Subcutaneous abdominal adipose tissue (tissue), 5 donors: Measurements from ENCODE around the gene PGM5.

ENCODE experiments used
- H3K27ac ChIP-seq: one replicate; pipeline ENCODE4 v1.7.0; 2013; ENCODE audit warnings: low read depth, mild to moderate bottlenecking, inconsistent platforms, low read length, moderate library complexity
- H3K27me3 ChIP-seq, 5 donors: one replicate each; pipeline ENCODE4 v1.7.0; 2013; ENCODE audit warnings: low read length in 5 of 5, inconsistent platforms in 1 of 5; ENCODE audit not compliant: control insufficient read depth in 5 of 5, insufficient read depth in 4 of 5
- H3K36me3 ChIP-seq, 5 donors: one replicate each; pipeline ENCODE4 v1.7.0; 2013; ENCODE audit warnings: low read length in 5 of 5; ENCODE audit not compliant: control insufficient read depth in 5 of 5, insufficient read depth in 5 of 5
- H3K4me1 ChIP-seq, 5 donors: one replicate each; pipeline ENCODE4 v1.7.0; 2013; ENCODE audit warnings: low read length in 5 of 5, mild to moderate bottlenecking in 3 of 5, moderate library complexity in 1 of 5; ENCODE audit not compliant: control insufficient read depth in 5 of 5, insufficient read depth in 5 of 5
- H3K4me3 ChIP-seq, 5 donors: one replicate each; pipeline ENCODE4 v1.7.0; 2013; ENCODE audit warnings: low read length in 5 of 5, low read depth in 1 of 5
- H3K9ac ChIP-seq, 5 donors: one replicate each; pipeline ENCODE4 v1.7.0; 2013; ENCODE audit warnings: low read length in 5 of 5, mild to moderate bottlenecking in 4 of 5, moderate library complexity in 3 of 5
- H3K9me3 ChIP-seq, 5 donors: one replicate each; pipeline ENCODE4 v1.7.0; 2013; ENCODE audit warnings: low read length in 5 of 5; ENCODE audit not compliant: control insufficient read depth in 5 of 5
- donor health status: healthy.
- donor health status: healthy.
- donor health status: healthy.
- donor health status: healthy.
- donor health status: healthy.

The PGM5 gene

GRCh38 chr9:68505681-68506409, 149.4 kb downstream of the PGM5 start:
- peak overlapping the region; percentile 14 for H3K27ac ChIP-seq

DNA sequence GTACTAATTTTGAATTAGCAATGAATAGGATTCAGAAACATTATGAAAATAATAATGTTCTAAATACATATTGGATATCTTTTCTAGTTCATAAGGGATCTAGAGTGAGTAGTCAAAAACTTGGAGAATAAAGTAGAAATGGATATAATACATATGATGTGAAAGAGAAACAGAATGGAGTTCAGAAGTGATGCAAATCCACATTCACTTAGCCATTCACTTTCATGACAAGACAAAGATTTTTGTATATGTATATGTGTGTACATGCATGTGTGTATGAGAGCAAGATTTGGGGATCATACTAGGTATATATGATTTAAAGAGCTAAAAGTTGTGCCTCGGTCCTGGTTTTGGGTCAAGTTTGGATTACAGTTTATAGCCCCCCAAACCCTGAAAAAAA, 150.1 kb downstream of the PGM5 start:
- Histone ChIP-seq H3K4me3 (no peak overlapping the region), H3K9ac (no peak overlapping the region), H3K27ac (no peak overlapping the region), H3K36me3 (no peaks in the 10 kb centered on the region), H3K27me3 (no peaks in the 10 kb centered on the region), H3K9me3 (no peaks in the 10 kb centered on the region), H3K4me1 (peaks cover 0 to 11% (median 0%) of the 10 kb centered on the region in 5 donors)

More at GRCh38 chr9:68505681-68506409, 149.4 kb downstream of the PGM5 start:
- Histone ChIP-seq H3K27me3 (no peaks in the 10 kb centered on the region), H3K9me3 (no peaks in the 10 kb centered on the region), H3K4me1 (peaks cover 0 to 11% (median 0%) of the 10 kb centered on the region in 5 donors), H3K4me3 (no peak overlapping the region), H3K9ac (no peak overlapping the region), H3K36me3 (peaks cover 0 to 2% (median 0%) of the 10 kb centered on the region in 5 donors)

GRCh38 chr9:68507130-68507805, 150.9 kb downstream of the PGM5 start:
- H3K9ac ChIP-seq = no peak overlapping the region
- no peak overlapping the region for H3K27ac ChIP-seq
- no peaks in the 10 kb centered on the region for H3K36me3 ChIP-seq
- H3K4me1 ChIP-seq = peaks cover 0 to 11% (median 0%) of the 10 kb centered on the region in 5 donors
- no peaks in the 10 kb centered on the region for H3K27me3 ChIP-seq
- no peaks in the 10 kb centered on the region for H3K9me3 ChIP-seq
- no peak overlapping the region for H3K4me3 ChIP-seq

GRCh38 chr9:68507806-68508145, 151.4 kb downstream of the PGM5 start:
- H3K9ac ChIP-seq = no peak overlapping the region
- H3K4me3 ChIP-seq = no peak overlapping the region
- H3K9me3 ChIP-seq = no peaks in the 10 kb centered on the region
- peaks cover 0 to 11% (median 0%) of the 10 kb centered on the region in 5 donors for H3K4me1 ChIP-seq
- H3K27me3 ChIP-seq = no peaks in the 10 kb centered on the region
- no peaks in the 10 kb centered on the region for H3K36me3 ChIP-seq
- H3K27ac ChIP-seq = no peak overlapping the region

GRCh38 chr9:68508547-68508946, 152.1 kb downstream of the PGM5 start:
- Histone ChIP-seq H3K27ac (no peak overlapping the region), H3K9me3 (no peaks in the 10 kb centered on the region), H3K27me3 (no peaks in the 10 kb centered on the region), H3K4me1 (peaks cover 0 to 11% (median 0%) of the 10 kb centered on the region in 5 donors), H3K9ac (no peak overlapping the region), H3K4me3 (no peak overlapping the region), H3K36me3 (no peaks in the 10 kb centered on the region)

DNA sequence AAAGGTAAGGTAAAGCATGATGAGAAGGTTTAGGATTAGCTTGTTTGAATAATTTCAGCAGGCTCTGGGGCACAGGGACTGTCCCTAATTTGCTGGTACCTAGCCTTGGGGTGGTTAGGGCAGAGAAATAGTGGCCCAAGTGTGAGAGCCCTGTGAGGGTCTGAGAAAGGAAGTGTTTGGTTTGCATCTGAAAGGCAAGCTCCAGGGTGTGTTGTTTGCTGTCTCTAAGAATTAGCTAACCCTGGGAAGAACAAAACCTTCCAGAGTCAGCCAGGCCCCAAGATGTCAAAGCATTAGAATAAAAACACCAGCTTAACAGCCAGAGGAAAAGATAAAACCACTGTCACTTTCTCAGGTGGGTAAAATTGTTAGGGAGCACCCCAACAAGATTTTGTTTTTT, 153.3 kb downstream of the PGM5 start:
- H3K9ac ChIP-seq = no peak overlapping the region
- H3K27ac ChIP-seq = no peak overlapping the region
- H3K36me3 ChIP-seq = no peaks in the 10 kb centered on the region
- peaks cover 0 to 11% (median 0%) of the 10 kb centered on the region in 5 donors for H3K4me1 ChIP-seq
- H3K4me3 ChIP-seq = no peak overlapping the region
- H3K27me3 ChIP-seq = no peaks in the 10 kb centered on the region
- H3K9me3 ChIP-seq = no peaks in the 10 kb centered on the region

- H3K27me3 ChIP-seq = no peaks in the 10 kb centered on the region
- peaks cover 0 to 6% (median 5%) of the 10 kb centered on the region in 5 donors for H3K9me3 ChIP-seq
- H3K27ac ChIP-seq = no peak overlapping the region
These were observed 157.0 kb downstream of the PGM5 start for GRCh38 chr9:68513385-68513784.

GRCh38 chr9:68513981-68514380, 157.6 kb downstream of the PGM5 start:
- peaks cover 0 to 6% (median 5%) of the 10 kb centered on the region in 5 donors for H3K9me3 ChIP-seq
- no peaks in the 10 kb centered on the region for H3K36me3 ChIP-seq
- H3K9ac ChIP-seq = no peak overlapping the region
- H3K27me3 ChIP-seq = no peaks in the 10 kb centered on the region
- H3K27ac ChIP-seq = no peak overlapping the region
- no peak overlapping the region for H3K4me3 ChIP-seq
- no peaks in the 10 kb centered on the region for H3K4me1 ChIP-seq

More at GRCh38 chr9:68513385-68513784, 157.0 kb downstream of the PGM5 start:
- Histone ChIP-seq H3K9ac (no peak overlapping the region), H3K36me3 (no peaks in the 10 kb centered on the region), H3K4me1 (no peaks in the 10 kb centered on the region), H3K4me3 (no peak overlapping the region)

- Histone ChIP-seq H3K27ac (no peak overlapping the region), H3K4me1 (no peaks in the 10 kb centered on the region), H3K27me3 (no peaks in the 10 kb centered on the region), H3K9ac (no peak overlapping the region), H3K9me3 (peaks cover 0 to 6% (median 5%) of the 10 kb centered on the region in 5 donors), H3K4me3 (no peak overlapping the region), H3K36me3 (no peaks in the 10 kb centered on the region)
These were observed 159.1 kb downstream of the PGM5 start for GRCh38 chr9:68515326-68516017.

DNA sequence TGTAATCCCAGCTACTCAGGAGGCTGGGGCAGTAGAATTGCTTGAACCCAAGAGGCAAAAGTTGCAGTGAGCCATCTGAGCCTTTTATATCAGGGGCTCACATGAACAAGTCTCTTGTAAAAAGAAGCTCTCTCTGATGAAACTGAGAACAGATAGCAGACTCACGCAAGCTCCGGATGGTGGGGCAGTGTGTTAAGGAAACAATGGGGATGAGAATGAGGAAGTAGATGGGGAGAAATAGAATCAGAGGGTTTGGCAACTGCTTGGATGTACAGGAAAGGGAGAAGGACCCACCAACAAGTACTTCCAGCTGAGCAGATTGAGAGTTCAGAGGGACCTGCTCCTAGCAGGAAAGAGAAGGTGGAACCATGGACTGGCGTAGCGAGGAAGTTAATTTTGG, 165.7 kb downstream of the PGM5 start:
- H3K27ac ChIP-seq = no peak overlapping the region

More for the DNA sequence above, 165.7 kb downstream of the PGM5 start:
- H3K9ac ChIP-seq = no peak overlapping the region
- no peaks in the 10 kb centered on the region for H3K4me1 ChIP-seq
- H3K4me3 ChIP-seq = no peak overlapping the region
- peaks cover 0 to 6% (median 5%) of the 10 kb centered on the region in 5 donors for H3K9me3 ChIP-seq
- no peaks in the 10 kb centered on the region for H3K36me3 ChIP-seq
- H3K27me3 ChIP-seq = no peaks in the 10 kb centered on the region
